ENCODE data around the gene ATP9A. TPM values are rescaled to one million over a fixed set of nuclear protein-coding genes. Genes with fewer than 3 reads are reported as not detected.

ATP9A gene
- total RNA-seq, 2 experiments from 2014 or later: 1.0 to 1.2 TPM

GRCh38 chr20:51592564-51592963, 175.6 kb downstream of the ATP9A start:
- no peaks in the 10 kb centered on the region for H3K9me3 Mint-ChIP-seq
- POLR2A ChIA-PET: no interaction called here
- no peak overlapping the region for H3K27ac Mint-ChIP-seq
- DNase-seq: no peak
- H3K36me3 Mint-ChIP-seq (ENCODE audit: low read depth): no peaks in the 10 kb centered on the region
- peaks cover 2% of the 10 kb centered on the region for H3K27me3 Mint-ChIP-seq
- CTCF ChIA-PET: interaction anchor here (3.9 kb wide), 1 partner anchor 51 kb away, joined by 22 read pairs; the partner anchor contains the start of gene NFATC2
- H3K4me1 Mint-ChIP-seq: peaks cover 26% of the 10 kb centered on the region
- H3K4me3 Mint-ChIP-seq: no peak overlapping the region

- no peak overlapping the region for H3K27ac Mint-ChIP-seq
- no peak for DNase-seq
- H3K4me1 Mint-ChIP-seq: peaks cover 22% of the 10 kb centered on the region
- CTCF ChIA-PET: interaction anchor here (0.8 kb wide), 1 partner anchor 54 kb away, joined by 3 read pairs; no protein-coding TSS in a partner anchor
- no peaks in the 10 kb centered on the region for H3K9me3 Mint-ChIP-seq
- POLR2A ChIA-PET: no interaction called here
- H3K36me3 Mint-ChIP-seq (ENCODE audit: low read depth): no peaks in the 10 kb centered on the region
- no peak overlapping the region for H3K4me3 Mint-ChIP-seq
- H3K27me3 Mint-ChIP-seq: peaks cover 2% of the 10 kb centered on the region
These were observed 176.3 kb downstream of the ATP9A start for GRCh38 chr20:51591871-51592270.

GRCh38 chr20:51588762-51589161, 179.4 kb downstream of the ATP9A start:
- Mint-ChIP-seq H3K27me3 (no peaks in the 10 kb centered on the region), H3K4me1 (peaks cover 9% of the 10 kb centered on the region), H3K4me3 (no peak overlapping the region), H3K9me3 (no peaks in the 10 kb centered on the region), H3K36me3 (ENCODE audit: low read depth) (no peaks in the 10 kb centered on the region), H3K27ac (no peak overlapping the region)
- POLR2A ChIA-PET: no interaction called here
- no peak for DNase-seq
- CTCF ChIA-PET: no interaction called here

- POLR2A ChIA-PET: no interaction called here
- CTCF ChIA-PET: interaction anchor here (1.3 kb wide), 1 partner anchor 8 kb away, joined by 5 read pairs; no protein-coding TSS in a partner anchor
- no peak for DNase-seq
- Mint-ChIP-seq H3K4me1 (peaks cover 10% of the 10 kb centered on the region), H3K4me3 (no peak overlapping the region), H3K27me3 (no peaks in the 10 kb centered on the region), H3K27ac (no peak overlapping the region), H3K36me3 (ENCODE audit: low read depth) (no peaks in the 10 kb centered on the region), H3K9me3 (no peaks in the 10 kb centered on the region)
These were observed 181.0 kb downstream of the ATP9A start for GRCh38 chr20:51587145-51587544.

GRCh38 chr20:51586005-51586440, 182.2 kb downstream of the ATP9A start:
- CTCF ChIA-PET: interaction anchor here (1.0 to 1.3 kb wide), 2 partner anchors 9 to 214 kb away, joined by 3 to 5 read pairs; no protein-coding TSS in a partner anchor
- peaks cover 10% of the 10 kb centered on the region for H3K4me1 Mint-ChIP-seq
- H3K27ac Mint-ChIP-seq: no peak overlapping the region
- POLR2A ChIA-PET: no interaction called here
- no peaks in the 10 kb centered on the region for H3K36me3 Mint-ChIP-seq (ENCODE audit: low read depth)
- H3K4me3 Mint-ChIP-seq: no peak overlapping the region
- H3K9me3 Mint-ChIP-seq: no peaks in the 10 kb centered on the region
- H3K27me3 Mint-ChIP-seq: no peaks in the 10 kb centered on the region
- DNase-seq: no peak

- DNase-seq: no peak
- CTCF ChIA-PET: no interaction called here
- H3K36me3 Mint-ChIP-seq (ENCODE audit: low read depth): no peaks in the 10 kb centered on the region
- H3K9me3 Mint-ChIP-seq: no peaks in the 10 kb centered on the region
- POLR2A ChIA-PET: no interaction called here
- H3K27ac Mint-ChIP-seq: no peak overlapping the region
- H3K4me3 Mint-ChIP-seq: no peak overlapping the region
- H3K4me1 Mint-ChIP-seq: peaks cover 10% of the 10 kb centered on the region
- H3K27me3 Mint-ChIP-seq: no peaks in the 10 kb centered on the region
These were observed 183.0 kb downstream of the ATP9A start for GRCh38 chr20:51585148-51585547.

- ChIA-PET POLR2A (no interaction called here), CTCF (no interaction called here)
- no peak for DNase-seq
- Mint-ChIP-seq H3K27me3 (no peaks in the 10 kb centered on the region), H3K4me1 (peaks cover 10% of the 10 kb centered on the region), H3K9me3 (no peaks in the 10 kb centered on the region), H3K27ac (no peak overlapping the region), H3K4me3 (no peak overlapping the region), H3K36me3 (ENCODE audit: low read depth) (no peaks in the 10 kb centered on the region)
These were observed 183.5 kb downstream of the ATP9A start for GRCh38 chr20:51584737-51585136.

GRCh38 chr20:51584116-51584515, 184.1 kb downstream of the ATP9A start:
- DNase-seq: no peak
- H3K27ac Mint-ChIP-seq: no peak overlapping the region
- no peak overlapping the region for H3K4me3 Mint-ChIP-seq
- H3K36me3 Mint-ChIP-seq (ENCODE audit: low read depth): no peaks in the 10 kb centered on the region
- POLR2A ChIA-PET: no interaction called here
- H3K4me1 Mint-ChIP-seq: peaks cover 10% of the 10 kb centered on the region
- H3K9me3 Mint-ChIP-seq: no peaks in the 10 kb centered on the region
- no peaks in the 10 kb centered on the region for H3K27me3 Mint-ChIP-seq
- CTCF ChIA-PET: interaction anchor here (0.7 kb wide), 1 partner anchor 11 kb away, joined by 4 read pairs; no protein-coding TSS in a partner anchor

GRCh38 chr20:51583499-51583898, 184.7 kb downstream of the ATP9A start:
- no peaks in the 10 kb centered on the region for H3K27me3 Mint-ChIP-seq
- H3K27ac Mint-ChIP-seq: no peak overlapping the region
- H3K9me3 Mint-ChIP-seq: no peaks in the 10 kb centered on the region
- DNase-seq: no peak
- POLR2A ChIA-PET: no interaction called here
- CTCF ChIA-PET: interaction anchor here (0.7 kb wide), 1 partner anchor 12 kb away, joined by 4 read pairs; no protein-coding TSS in a partner anchor
- H3K36me3 Mint-ChIP-seq (ENCODE audit: low read depth): no peaks in the 10 kb centered on the region
- H3K4me1 Mint-ChIP-seq: peaks cover 10% of the 10 kb centered on the region
- no peak overlapping the region for H3K4me3 Mint-ChIP-seq

GRCh38 chr20:51583073-51583472, 185.1 kb downstream of the ATP9A start:
- Mint-ChIP-seq H3K27me3 (no peaks in the 10 kb centered on the region), H3K4me1 (peaks cover 10% of the 10 kb centered on the region), H3K36me3 (ENCODE audit: low read depth) (no peaks in the 10 kb centered on the region), H3K4me3 (no peak overlapping the region), H3K27ac (no peak overlapping the region), H3K9me3 (no peaks in the 10 kb centered on the region)
- ChIA-PET POLR2A (no interaction called here), CTCF (no interaction called here)
- DNase-seq: no peak

- no peaks in the 10 kb centered on the region for H3K36me3 Mint-ChIP-seq (ENCODE audit: low read depth)
- no peak overlapping the region for H3K27ac Mint-ChIP-seq
- peaks cover 10% of the 10 kb centered on the region for H3K4me1 Mint-ChIP-seq
- ChIA-PET POLR2A (no interaction called here), CTCF (interaction anchor here (1.1 kb wide), 1 partner anchor 14 kb away, joined by 3 read pairs; no protein-coding TSS in a partner anchor)
- no peak for DNase-seq
- H3K4me3 Mint-ChIP-seq: no peak overlapping the region
- no peaks in the 10 kb centered on the region for H3K9me3 Mint-ChIP-seq
- H3K27me3 Mint-ChIP-seq: no peaks in the 10 kb centered on the region
These were observed 186.6 kb downstream of the ATP9A start for GRCh38 chr20:51581571-51581970.

GRCh38 chr20:51579137-51579536, 189.1 kb downstream of the ATP9A start:
- H3K4me1 Mint-ChIP-seq: peaks cover 1% of the 10 kb centered on the region
- POLR2A ChIA-PET: no interaction called here
- no peak for DNase-seq
- H3K4me3 Mint-ChIP-seq: no peak overlapping the region
- H3K27ac Mint-ChIP-seq: no peak overlapping the region
- no peaks in the 10 kb centered on the region for H3K27me3 Mint-ChIP-seq
- H3K9me3 Mint-ChIP-seq: no peaks in the 10 kb centered on the region
- CTCF ChIA-PET: no interaction called here
- H3K36me3 Mint-ChIP-seq (ENCODE audit: low read depth): no peaks in the 10 kb centered on the region

- Mint-ChIP-seq H3K4me3 (no peak overlapping the region), H3K9me3 (no peaks in the 10 kb centered on the region), H3K27me3 (no peaks in the 10 kb centered on the region), H3K27ac (no peak overlapping the region), H3K4me1 (no peaks in the 10 kb centered on the region), H3K36me3 (ENCODE audit: low read depth) (no peaks in the 10 kb centered on the region)
- POLR2A ChIA-PET: no interaction called here
- CTCF ChIA-PET: no interaction called here
- no peak for DNase-seq
These were observed 190.1 kb downstream of the ATP9A start for GRCh38 chr20:51578145-51578459.

- Mint-ChIP-seq H3K27ac (no peak overlapping the region), H3K4me3 (no peak overlapping the region), H3K27me3 (no peaks in the 10 kb centered on the region), H3K36me3 (ENCODE audit: low read depth) (no peaks in the 10 kb centered on the region), H3K9me3 (no peaks in the 10 kb centered on the region), H3K4me1 (no peaks in the 10 kb centered on the region)
- DNase-seq: no peak
- POLR2A ChIA-PET: no interaction called here
- CTCF ChIA-PET: no interaction called here
These were observed 190.6 kb downstream of the ATP9A start for GRCh38 chr20:51577432-51578144.
